ENCODE data around the gene EPN3. TPM values are rescaled to one million over a fixed set of nuclear protein-coding genes. Genes with fewer than 3 reads are reported as not detected.

Gene EPN3
- total RNA-seq, 1 experiment from 2014 or later, result 53.2 TPM

DNA sequence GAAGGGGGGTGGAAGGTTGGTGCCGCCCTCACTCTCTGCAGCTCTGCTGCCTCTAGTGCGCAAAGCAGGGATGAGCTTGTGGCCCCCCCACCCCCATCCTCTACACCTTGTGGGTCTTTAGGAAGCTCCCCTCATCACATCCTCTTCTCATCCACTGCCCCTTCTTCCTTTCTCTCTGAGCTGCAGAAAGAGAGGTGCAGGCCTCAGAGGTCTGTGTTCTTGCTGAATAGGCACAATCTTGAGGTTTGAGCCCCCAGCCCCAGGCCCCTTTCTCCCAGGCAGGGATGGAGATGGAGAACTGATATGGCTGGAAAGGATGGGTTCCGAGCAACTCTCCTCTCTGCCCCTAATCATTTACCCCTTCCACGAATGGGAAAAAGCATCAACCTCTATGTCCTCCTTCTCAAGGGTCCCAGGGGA is 30.6 kb downstream of the EPN3 start:
- no peak for DNase-seq
- Mint-ChIP-seq H3K4me3 (ENCODE audit: unreplicated experiment) (no peak overlapping the region), H3K27me3 (ENCODE audit: insufficient read depth, unreplicated experiment) (peaks cover 22% of the 10 kb centered on the region), H3K4me1 (ENCODE audit: low read depth, unreplicated experiment) (peaks cover 7% of the 10 kb centered on the region), H3K27ac (ENCODE audit: unreplicated experiment) (no peak overlapping the region), H3K36me3 (ENCODE audit: insufficient read depth, unreplicated experiment) (peaks cover 20% of the 10 kb centered on the region), H3K9me3 (ENCODE audit: unreplicated experiment) (no peaks in the 10 kb centered on the region)
- TF ChIP-seq, protein P1, sequence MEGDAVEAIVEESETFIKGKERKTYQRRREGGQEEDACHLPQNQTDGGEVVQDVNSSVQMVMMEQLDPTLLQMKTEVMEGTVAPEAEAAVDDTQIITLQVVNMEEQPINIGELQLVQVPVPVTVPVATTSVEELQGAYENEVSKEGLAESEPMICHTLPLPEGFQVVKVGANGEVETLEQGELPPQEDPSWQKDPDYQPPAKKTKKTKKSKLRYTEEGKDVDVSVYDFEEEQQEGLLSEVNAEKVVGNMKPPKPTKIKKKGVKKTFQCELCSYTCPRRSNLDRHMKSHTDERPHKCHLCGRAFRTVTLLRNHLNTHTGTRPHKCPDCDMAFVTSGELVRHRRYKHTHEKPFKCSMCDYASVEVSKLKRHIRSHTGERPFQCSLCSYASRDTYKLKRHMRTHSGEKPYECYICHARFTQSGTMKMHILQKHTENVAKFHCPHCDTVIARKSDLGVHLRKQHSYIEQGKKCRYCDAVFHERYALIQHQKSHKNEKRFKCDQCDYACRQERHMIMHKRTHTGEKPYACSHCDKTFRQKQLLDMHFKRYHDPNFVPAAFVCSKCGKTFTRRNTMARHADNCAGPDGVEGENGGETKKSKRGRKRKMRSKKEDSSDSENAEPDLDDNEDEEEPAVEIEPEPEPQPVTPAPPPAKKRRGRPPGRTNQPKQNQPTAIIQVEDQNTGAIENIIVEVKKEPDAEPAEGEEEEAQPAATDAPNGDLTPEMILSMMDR (IDR thresholded peaks at IDR 0.05; ENCODE audit: insufficient read depth in 1 of 2, low read depth in 1 of 2, low read length in 1 of 2, severe bottlenecking in 1 of 2, unreplicated experiment in 1 of 2), result peak in 1 of 2 experiments; percentile 25
- ChIA-PET CTCF (interaction anchor here (0.5 to 6.4 kb wide), 13 partner anchors 13 to 165 kb away, joined by 3 to 103 read pairs (median 3); partner anchors contain the start of gene EPN3), POLR2A (interaction anchor here (1.7 kb wide), 1 partner anchor 129 kb away, joined by 5 read pairs; no protein-coding TSS in a partner anchor)
- Histone ChIP-seq H3K4me3 (ENCODE audit: low read depth, low read length) (no peak overlapping the region), H3K9me3 (no peaks in the 10 kb centered on the region), H3K36me3 (ENCODE audit: control insufficient read depth, insufficient read depth, low read length) (no peaks in the 10 kb centered on the region), H3K4me1 (peaks cover 16% of the 10 kb centered on the region), H3K27me3 (replicated peaks; ENCODE audit: control insufficient read depth, insufficient read depth, low read length) (peaks cover 14% of the 10 kb centered on the region)
- intact Hi-C loops (cut with micrococcal nuclease; ENCODE audit: unreplicated experiment), result no loop called here
- no TSS peak for BruUV-seq (replicated peaks)

DNA sequence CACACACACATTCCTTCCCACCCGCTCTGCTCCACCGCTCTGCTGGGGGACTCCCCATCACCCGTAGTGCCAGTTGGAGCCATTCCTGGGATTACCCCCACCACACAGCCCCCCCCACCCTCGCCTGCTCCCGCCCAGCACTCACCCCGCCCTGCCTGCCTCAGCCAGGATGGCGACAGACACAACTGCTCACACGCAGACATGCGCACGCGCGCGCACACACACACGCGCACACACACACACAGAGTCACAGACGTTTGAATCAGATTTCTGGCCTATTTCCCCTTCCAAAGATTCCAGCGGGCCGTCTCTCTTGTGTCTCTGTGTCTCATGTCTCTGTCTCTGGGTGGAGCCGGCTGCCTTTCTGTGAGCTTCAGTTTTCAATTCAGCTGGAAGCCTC is 32.4 kb downstream of the EPN3 start:
- Histone ChIP-seq H3K4me1 (peaks cover 9% of the 10 kb centered on the region), H3K36me3 (ENCODE audit: control insufficient read depth, insufficient read depth, low read length) (no peaks in the 10 kb centered on the region), H3K27me3 (replicated peaks; ENCODE audit: control insufficient read depth, insufficient read depth, low read length) (peaks cover 14% of the 10 kb centered on the region), H3K9me3 (no peaks in the 10 kb centered on the region), H3K4me3 (ENCODE audit: low read depth, low read length) (no peak overlapping the region)
- peaks cover 22% of the 10 kb centered on the region for H3K27me3 Mint-ChIP-seq (ENCODE audit: insufficient read depth, unreplicated experiment)
- TF ChIP-seq, protein P1 (IDR thresholded peaks at IDR 0.05; ENCODE audit: insufficient read depth in 1 of 2, low read depth in 1 of 2, low read length in 1 of 2, severe bottlenecking in 1 of 2, unreplicated experiment in 1 of 2), result no peak
- peaks cover 7% of the 10 kb centered on the region for H3K4me1 Mint-ChIP-seq (ENCODE audit: low read depth, unreplicated experiment)
- no peak for DNase-seq
- CTCF ChIA-PET, result interaction anchor here (0.6 to 6.4 kb wide), 4 partner anchors 14 to 128 kb away, joined by 3 to 103 read pairs (median 6); no protein-coding TSS in a partner anchor
- H3K9me3 Mint-ChIP-seq (ENCODE audit: unreplicated experiment), result no peaks in the 10 kb centered on the region
- BruUV-seq (replicated peaks), result no TSS peak
- intact Hi-C loops (cut with micrococcal nuclease; ENCODE audit: unreplicated experiment), result no loop called here
- H3K36me3 Mint-ChIP-seq (ENCODE audit: insufficient read depth, unreplicated experiment), result peaks cover 5% of the 10 kb centered on the region
- no peak overlapping the region for H3K4me3 Mint-ChIP-seq (ENCODE audit: unreplicated experiment)
- no peak overlapping the region for H3K27ac Mint-ChIP-seq (ENCODE audit: unreplicated experiment)
- POLR2A ChIA-PET, result interaction anchor here (0.7 kb wide), 1 partner anchor 27 kb away, joined by 3 read pairs; no protein-coding TSS in a partner anchor

DNA sequence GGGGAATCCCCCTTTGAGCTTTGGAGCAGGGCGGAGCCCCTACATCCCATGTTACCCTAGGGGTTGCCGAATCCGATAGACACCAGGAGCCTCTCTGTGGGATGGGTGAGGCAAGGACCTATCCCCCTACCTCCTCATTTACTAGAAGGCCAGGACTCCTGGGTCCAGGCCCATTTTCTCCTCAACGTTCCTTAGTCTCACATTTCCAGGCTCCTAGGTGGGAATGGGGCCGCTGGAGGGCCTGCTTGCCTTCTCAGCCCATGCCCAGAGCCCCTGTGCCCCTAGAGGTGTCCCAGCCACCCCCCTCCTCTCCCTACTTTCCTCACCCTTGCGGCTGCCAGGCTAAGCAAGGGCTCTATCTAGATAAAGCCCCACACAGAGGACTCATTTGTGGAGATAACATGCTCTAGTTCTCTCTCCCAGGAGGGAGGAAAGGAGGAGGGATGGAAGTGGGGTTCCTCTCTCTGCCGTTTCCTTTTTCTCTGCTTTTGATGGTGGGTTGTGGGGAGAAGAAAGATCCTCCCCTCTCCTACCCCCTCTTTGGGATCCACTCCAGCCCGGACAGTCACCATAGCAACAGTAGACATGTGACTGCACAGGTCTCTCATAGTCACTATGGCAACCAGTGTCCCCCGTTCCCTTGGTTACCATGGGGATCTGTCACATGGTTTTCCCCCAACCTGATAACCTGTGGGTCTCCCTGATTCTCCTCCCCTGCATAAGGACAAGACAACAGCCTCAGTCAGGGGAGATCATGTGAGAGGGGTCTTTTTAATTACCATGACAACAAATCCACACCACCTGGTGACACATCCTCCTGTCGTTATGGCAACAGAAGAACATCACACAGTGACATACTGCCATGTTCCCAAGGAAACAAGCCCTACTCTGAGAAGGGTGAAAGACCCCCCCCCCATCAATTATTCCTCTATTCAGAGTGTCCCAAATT is 33.1 kb downstream of the EPN3 start:
- no peak for DNase-seq
- BruUV-seq (replicated peaks), result no TSS peak
- Mint-ChIP-seq H3K4me1 (ENCODE audit: low read depth, unreplicated experiment) (peaks cover 7% of the 10 kb centered on the region), H3K36me3 (ENCODE audit: insufficient read depth, unreplicated experiment) (no peaks in the 10 kb centered on the region), H3K27ac (ENCODE audit: unreplicated experiment) (no peak overlapping the region), H3K9me3 (ENCODE audit: unreplicated experiment) (no peaks in the 10 kb centered on the region), H3K4me3 (ENCODE audit: unreplicated experiment) (no peak overlapping the region), H3K27me3 (ENCODE audit: insufficient read depth, unreplicated experiment) (peaks cover 22% of the 10 kb centered on the region)
- POLR2A ChIA-PET, result no interaction called here
- Histone ChIP-seq H3K4me1 (peaks cover 5% of the 10 kb centered on the region), H3K36me3 (ENCODE audit: control insufficient read depth, insufficient read depth, low read length) (no peaks in the 10 kb centered on the region), H3K4me3 (ENCODE audit: low read depth, low read length) (no peak overlapping the region), H3K27me3 (replicated peaks; ENCODE audit: control insufficient read depth, insufficient read depth, low read length) (peaks cover 14% of the 10 kb centered on the region), H3K9me3 (no peaks in the 10 kb centered on the region)
- CTCF ChIA-PET, result interaction anchor here (0.6 to 6.4 kb wide), 6 partner anchors 15 to 127 kb away, joined by 3 to 103 read pairs (median 4); no protein-coding TSS in a partner anchor
- TF ChIP-seq, protein P1 (IDR thresholded peaks at IDR 0.05; ENCODE audit: insufficient read depth in 1 of 2, low read depth in 1 of 2, low read length in 1 of 2, severe bottlenecking in 1 of 2, unreplicated experiment in 1 of 2), result no peak
- intact Hi-C loops (cut with micrococcal nuclease; ENCODE audit: unreplicated experiment), result no loop called here

All from Caco-2 (cell line).